ENCODE data around the gene KIF3A.

Gene KIF3A

GRCh38 chr5:132667309-132667708, 70.0 kb downstream of the KIF3A start:
- in situ Hi-C loops (cut with HindIII; ENCODE audit: low sequenced_read_pairs): no loop called here
- no peak overlapping the region for H3K4me3 ChIP-seq (ENCODE audit: low read depth, low read length)
- no peak for DNase-seq (ENCODE audit: low read depth)

GRCh38 chr5:132666310-132667123, 70.8 kb downstream of the KIF3A start:
- TF ChIP-seq CTCF (IDR thresholded peaks at IDR 0.05; ENCODE audit: low read depth, low read length, missing control alignments): no peak
- no peak for DNase-seq (ENCODE audit: low read depth)

More at GRCh38 chr5:132667309-132667708, 70.0 kb downstream of the KIF3A start:
- no peak for TF ChIP-seq CTCF (IDR thresholded peaks at IDR 0.05; ENCODE audit: low read depth, low read length, missing control alignments)

GRCh38 chr5:132665574-132666080, 71.7 kb downstream of the KIF3A start:
- in situ Hi-C loops (cut with HindIII; ENCODE audit: low sequenced_read_pairs): no loop called here
- no peak for TF ChIP-seq CTCF (IDR thresholded peaks at IDR 0.05; ENCODE audit: low read depth, low read length, missing control alignments)
- no peak for DNase-seq (ENCODE audit: low read depth)
- no peak overlapping the region for H3K4me3 ChIP-seq (ENCODE audit: low read depth, low read length)

More at GRCh38 chr5:132666310-132667123, 70.8 kb downstream of the KIF3A start:
- no peak overlapping the region for H3K4me3 ChIP-seq (ENCODE audit: low read depth, low read length)
- in situ Hi-C loops (cut with HindIII; ENCODE audit: low sequenced_read_pairs): no loop called here

GRCh38 chr5:132664696-132665209, 72.6 kb downstream of the KIF3A start:
- in situ Hi-C loops (cut with HindIII; ENCODE audit: low sequenced_read_pairs): no loop called here
- TF ChIP-seq CTCF (IDR thresholded peaks at IDR 0.05; ENCODE audit: low read depth, low read length, missing control alignments): no peak
- no peak overlapping the region for H3K4me3 ChIP-seq (ENCODE audit: low read depth, low read length)
- DNase-seq (ENCODE audit: low read depth): no peak

GRCh38 chr5:132663771-132664695, 73.3 kb downstream of the KIF3A start:
- no peak for TF ChIP-seq CTCF (IDR thresholded peaks at IDR 0.05; ENCODE audit: low read depth, low read length, missing control alignments)
- in situ Hi-C loops (cut with HindIII; ENCODE audit: low sequenced_read_pairs): no loop called here
- DNase-seq (ENCODE audit: low read depth): no peak
- no peak overlapping the region for H3K4me3 ChIP-seq (ENCODE audit: low read depth, low read length)

All from astrocyte of the cerebellum (primary cell).